Upper lobe of right lung (tissue), 1 donor: ENCODE results near the gene CUX1. TPM values are rescaled to one million over a fixed set of nuclear protein-coding genes. Genes with fewer than 3 reads are reported as not detected.
A peak's percentile ranks its signal among the peaks of the same experiment; 100 is the strongest.

Experiments
- ATAC-seq: fragments of 200-7000 bp; cut with Tn5 transposase; one replicate; pipeline ENCODE4 v1.9.1; 2020; ENCODE audit warnings: mild to moderate bottlenecking, moderate library complexity
- DNase-seq: peaks from one replicate; pipeline ENCODE4 v3.0.0-alpha.2; 2020
- H3K27ac ChIP-seq: fragments of 200-600 bp; one replicate; pipeline ENCODE4 v1.8.0; 2022
- H3K27me3 ChIP-seq: fragments of 200-600 bp; one replicate; pipeline ENCODE4 v1.8.0; 2022; ENCODE audit warnings: mild to moderate bottlenecking
- H3K36me3 ChIP-seq: fragments of 200-600 bp; one replicate; pipeline ENCODE4 v1.8.0; 2022
- H3K4me1 ChIP-seq: fragments of 200-600 bp; one replicate; pipeline ENCODE4 v1.8.0; 2022
- H3K4me3 ChIP-seq: fragments of 200-600 bp; one replicate; pipeline ENCODE4 v1.8.0; 2022; ENCODE audit warnings: mild to moderate bottlenecking
- H3K9me3 ChIP-seq: fragments of 200-600 bp; one replicate; pipeline ENCODE4 v1.8.0; 2022
- CTCF ChIP-seq: fragments of 200-600 bp; IDR thresholded peaks from one replicate; pipeline ENCODE4 v1.8.0; 2022; ENCODE audit warnings: antibody characterized with exemption
- intact Hi-C: fragments of 100-400 bp; cut with DNase I; formaldehyde crosslinking; loops from one replicate; pipeline ENCODE4 v1.11.0; 2022
- total RNA-seq: library from RNA; stranded (reverse); fragmentation: NEBNext Ultra II Directional; extraction: Animal tissue kit (Norgen Biotek cat#: 25700); gene quantifications from one replicate; pipeline ENCODE4 v1.2.1, GENCODE V29; 2021
- donor health status: DM: no; HTN: yes; CAD: no; lungs with severe emphysema.

The CUX1 gene
- total RNA-seq, 1 donor from 2014 or later = 132 TPM

DNA sequence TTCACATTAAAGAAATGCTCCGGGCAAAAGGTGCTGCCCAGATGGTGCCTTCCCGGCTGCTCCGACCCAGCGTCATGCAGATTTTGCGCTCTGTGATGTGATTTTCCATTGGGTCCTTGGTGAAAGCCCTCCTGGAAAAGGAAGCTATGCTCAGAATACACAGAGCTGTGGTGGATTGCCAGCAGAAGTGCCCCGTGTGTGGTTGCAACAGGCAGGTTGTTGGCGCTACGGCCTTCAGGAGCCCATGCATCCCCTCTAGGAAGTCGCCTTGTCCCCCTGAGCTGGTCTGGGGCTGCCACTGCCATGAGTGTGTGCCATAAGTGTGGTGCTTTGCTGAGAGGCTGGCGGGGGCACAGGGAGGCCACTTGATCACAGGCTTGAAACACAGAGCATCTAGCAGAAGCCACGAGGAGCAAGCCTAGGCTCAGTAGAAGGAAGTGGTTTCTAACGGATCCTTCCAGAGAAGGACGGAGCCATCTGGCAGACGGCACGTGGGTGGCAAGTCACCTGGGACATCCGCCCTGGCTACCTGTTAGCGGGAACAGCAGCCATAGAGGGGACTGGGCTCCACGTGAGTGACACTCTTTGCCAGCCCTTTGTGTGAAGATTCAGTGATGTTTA is 210.9 kb downstream of the CUX1 start:
- no peaks in the 10 kb centered on the region for H3K36me3 ChIP-seq
- H3K27me3 ChIP-seq = no peaks in the 10 kb centered on the region
- TF ChIP-seq CTCF = no peak
- intact Hi-C loops = no loop called here
- ATAC-seq (peak; percentile 33), DNase-seq (peak; percentile 45)
- no peaks in the 10 kb centered on the region for H3K4me1 ChIP-seq
- no peak overlapping the region for H3K4me3 ChIP-seq
- H3K27ac ChIP-seq = no peak overlapping the region
- H3K9me3 ChIP-seq = no peaks in the 10 kb centered on the region

- Histone ChIP-seq H3K4me1 (no peaks in the 10 kb centered on the region), H3K4me3 (no peak overlapping the region), H3K27ac (no peak overlapping the region), H3K9me3 (no peaks in the 10 kb centered on the region), H3K36me3 (no peaks in the 10 kb centered on the region), H3K27me3 (no peaks in the 10 kb centered on the region)
- TF ChIP-seq CTCF = no peak
- intact Hi-C loops = no loop called here
- DNase-seq (no peak), ATAC-seq (no peak)
These were observed 212.2 kb downstream of the CUX1 start for GRCh38 chr7:102029616-102030015.

DNA sequence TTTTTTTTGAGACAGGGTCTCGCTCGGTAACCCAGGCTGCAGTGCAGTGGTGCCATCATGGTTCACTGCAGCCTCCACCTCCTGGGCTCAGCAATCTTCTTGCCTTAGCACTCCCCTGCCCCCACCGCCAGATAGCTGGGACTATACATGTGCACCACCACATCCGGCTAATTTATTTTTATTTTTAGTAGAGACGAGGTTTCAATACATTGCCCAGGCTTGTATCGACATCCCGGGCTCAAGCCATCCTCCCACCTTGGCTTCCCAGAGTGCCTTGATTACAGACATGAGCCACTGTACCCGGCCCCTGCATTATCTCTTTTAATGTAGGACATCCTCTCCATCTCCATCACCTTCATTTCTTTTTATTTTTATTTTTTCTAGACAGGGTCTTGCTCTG is 213.3 kb downstream of the CUX1 start:
- Histone ChIP-seq H3K27me3 (no peaks in the 10 kb centered on the region), H3K27ac (no peak overlapping the region), H3K36me3 (no peaks in the 10 kb centered on the region), H3K4me3 (no peak overlapping the region), H3K9me3 (no peaks in the 10 kb centered on the region), H3K4me1 (no peaks in the 10 kb centered on the region)
- intact Hi-C loops = no loop called here
- DNase-seq = peak; percentile 16
- TF ChIP-seq CTCF = no peak
- no peak for ATAC-seq

GRCh38 chr7:102036958-102037357 is 219.5 kb downstream of the CUX1 start:
- Histone ChIP-seq H3K27ac (no peak overlapping the region), H3K4me3 (no peak overlapping the region), H3K9me3 (no peaks in the 10 kb centered on the region), H3K36me3 (no peaks in the 10 kb centered on the region), H3K27me3 (no peaks in the 10 kb centered on the region), H3K4me1 (no peaks in the 10 kb centered on the region)
- intact Hi-C loops = no loop called here
- ATAC-seq = no peak
- peak; percentile 9 for DNase-seq
- TF ChIP-seq CTCF = no peak

DNA sequence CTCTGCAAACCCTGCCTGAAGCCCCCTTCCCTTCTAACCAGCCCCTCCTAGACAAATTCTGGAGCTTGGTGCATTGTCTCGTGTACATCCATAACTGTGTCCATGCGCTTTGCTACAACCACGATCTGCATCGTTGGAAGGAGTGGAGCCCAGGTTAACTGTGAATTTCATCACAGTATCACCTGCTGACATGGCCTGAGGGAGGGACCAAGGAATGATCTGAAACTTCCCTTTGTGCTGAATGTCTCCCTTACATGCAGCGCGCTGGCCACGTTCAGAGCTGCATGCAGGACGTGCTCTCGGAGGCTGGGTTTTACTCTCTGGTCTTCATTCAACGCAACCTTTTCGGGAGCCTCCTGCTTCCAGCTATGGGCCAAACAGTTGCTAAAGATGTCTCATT is 222.3 kb downstream of the CUX1 start:
- no peak for TF ChIP-seq CTCF
- intact Hi-C loops = no loop called here
- H3K4me3 ChIP-seq = no peak overlapping the region
- H3K4me1 ChIP-seq = no peaks in the 10 kb centered on the region
- ATAC-seq = no peak
- peak; percentile 21 for DNase-seq
- H3K27ac ChIP-seq = no peak overlapping the region
- no peaks in the 10 kb centered on the region for H3K9me3 ChIP-seq
- H3K27me3 ChIP-seq = no peaks in the 10 kb centered on the region
- no peaks in the 10 kb centered on the region for H3K36me3 ChIP-seq

- intact Hi-C loops = no loop called here
- Histone ChIP-seq H3K4me1 (peaks cover 2% of the 10 kb centered on the region), H3K36me3 (no peaks in the 10 kb centered on the region), H3K27me3 (no peaks in the 10 kb centered on the region), H3K27ac (no peak overlapping the region), H3K9me3 (no peaks in the 10 kb centered on the region), H3K4me3 (no peak overlapping the region)
- ATAC-seq (no peak), DNase-seq (peak; percentile 31)
- no peak for TF ChIP-seq CTCF
These were observed 223.1 kb downstream of the CUX1 start for GRCh38 chr7:102040569-102040968.
